ENCODE data around the gene ABHD1.

The ABHD1 gene

GRCh38 chr2:27135478-27135955 lies 11.9 kb downstream of the ABHD1 start:
- DNase-seq (ENCODE audit: low read depth in 3 of 3) = no peak

GRCh38 chr2:27136751-27137150 lies 13.1 kb downstream of the ABHD1 start:
- DNase-seq (ENCODE audit: low read depth in 3 of 3) = no peak

- no peak for DNase-seq (ENCODE audit: low read depth in 3 of 3)
Observed at GRCh38 chr2:27137322-27137935, 13.8 kb downstream of the ABHD1 start.

- DNase-seq (ENCODE audit: low read depth in 3 of 3) = no peak
Observed at GRCh38 chr2:27138111-27138510, 14.5 kb downstream of the ABHD1 start.

GRCh38 chr2:27139310-27139709 lies 15.7 kb downstream of the ABHD1 start, which contains the start of gene PRR30:
TSS of gene PRR30 (minus strand) at chr2:27139410. CDS start at chr2:27138329, 1,081 bp downstream.
- no peak for DNase-seq (ENCODE audit: low read depth in 3 of 3)

- DNase-seq (ENCODE audit: low read depth in 3 of 3) = no peak
Observed at GRCh38 chr2:27143285-27143684, 19.7 kb downstream of the ABHD1 start.

- no peak for DNase-seq (ENCODE audit: low read depth in 3 of 3)
Observed at GRCh38 chr2:27145682-27146081, 22.1 kb downstream of the ABHD1 start.

- no peak for DNase-seq (ENCODE audit: low read depth in 3 of 3)
Observed at GRCh38 chr2:27147935-27148334, 24.3 kb downstream of the ABHD1 start.

- no peak for DNase-seq (ENCODE audit: low read depth in 3 of 3)
Observed at GRCh38 chr2:27148801-27149439, 25.3 kb downstream of the ABHD1 start, which contains the start of gene TCF23. TSS of gene TCF23 (plus strand) at chr2:27149004. CDS start at chr2:27149134, 130 bp downstream.

- DNase-seq (ENCODE audit: low read depth in 3 of 3) = no peak
Observed at GRCh38 chr2:27149570-27150405, 26.2 kb downstream of the ABHD1 start.

GRCh38 chr2:27150639-27151230 lies 27.1 kb downstream of the ABHD1 start:
- DNase-seq (ENCODE audit: low read depth in 3 of 3) = no peak

GRCh38 chr2:27152102-27152795 lies 28.6 kb downstream of the ABHD1 start:
- no peak for DNase-seq (ENCODE audit: low read depth in 3 of 3)

GRCh38 chr2:27152796-27153464 lies 29.3 kb downstream of the ABHD1 start:
- no peak for DNase-seq (ENCODE audit: low read depth in 3 of 3)

GRCh38 chr2:27154488-27154887 lies 30.9 kb downstream of the ABHD1 start:
- no peak for DNase-seq (ENCODE audit: low read depth in 3 of 3)

- DNase-seq (ENCODE audit: low read depth in 3 of 3) = no peak
Observed at GRCh38 chr2:27155069-27155520, 31.5 kb downstream of the ABHD1 start.

- no peak for DNase-seq (ENCODE audit: low read depth in 3 of 3)
Observed at GRCh38 chr2:27158468-27158867, 34.9 kb downstream of the ABHD1 start.

GRCh38 chr2:27159271-27159670 lies 35.7 kb downstream of the ABHD1 start:
- no peak for DNase-seq (ENCODE audit: low read depth in 3 of 3)

- DNase-seq (ENCODE audit: low read depth in 3 of 3) = no peak
Observed at GRCh38 chr2:27160191-27160590, 36.6 kb downstream of the ABHD1 start.

GRCh38 chr2:27162151-27163121 lies 38.8 kb downstream of the ABHD1 start:
- DNase-seq (ENCODE audit: low read depth in 3 of 3) = no peak
